Measurements from ENCODE around the gene STAM.

STAM gene

DNA sequence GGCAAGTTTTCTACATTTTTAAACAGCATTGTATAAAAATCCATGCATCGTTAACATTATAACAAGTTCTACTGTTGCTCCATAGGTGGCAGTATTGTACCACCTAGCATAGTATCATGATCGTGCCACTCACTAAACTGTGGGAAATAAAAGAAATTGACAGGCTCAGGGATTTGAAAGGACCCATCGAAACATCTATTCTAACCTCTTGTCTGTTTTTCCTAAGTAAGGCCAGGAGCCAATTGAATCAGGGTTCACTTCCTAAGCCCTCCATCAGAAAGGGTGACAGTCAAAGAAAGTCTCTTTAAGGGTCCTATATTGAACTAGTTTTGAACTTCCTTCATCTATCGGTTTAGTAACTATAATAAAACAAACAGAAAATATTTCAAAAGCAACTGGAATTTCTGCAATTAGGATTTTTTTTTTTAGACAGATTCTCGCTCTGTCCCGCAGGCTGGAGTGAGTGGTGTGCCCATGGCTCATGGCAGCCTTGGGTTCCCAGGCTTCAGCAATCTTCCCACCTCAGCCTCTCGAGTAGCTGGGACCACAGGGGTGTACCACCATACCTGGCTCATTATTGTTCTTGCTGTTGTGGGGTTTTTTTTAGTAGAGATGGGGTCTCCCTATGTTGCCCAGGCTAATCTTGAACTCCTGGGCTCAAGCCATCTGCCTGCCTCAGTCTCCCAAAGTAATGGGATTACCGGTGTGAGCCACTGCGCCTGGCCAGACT is 36.2 kb upstream of the STAM start:
- TF ChIP-seq, protein P1, sequence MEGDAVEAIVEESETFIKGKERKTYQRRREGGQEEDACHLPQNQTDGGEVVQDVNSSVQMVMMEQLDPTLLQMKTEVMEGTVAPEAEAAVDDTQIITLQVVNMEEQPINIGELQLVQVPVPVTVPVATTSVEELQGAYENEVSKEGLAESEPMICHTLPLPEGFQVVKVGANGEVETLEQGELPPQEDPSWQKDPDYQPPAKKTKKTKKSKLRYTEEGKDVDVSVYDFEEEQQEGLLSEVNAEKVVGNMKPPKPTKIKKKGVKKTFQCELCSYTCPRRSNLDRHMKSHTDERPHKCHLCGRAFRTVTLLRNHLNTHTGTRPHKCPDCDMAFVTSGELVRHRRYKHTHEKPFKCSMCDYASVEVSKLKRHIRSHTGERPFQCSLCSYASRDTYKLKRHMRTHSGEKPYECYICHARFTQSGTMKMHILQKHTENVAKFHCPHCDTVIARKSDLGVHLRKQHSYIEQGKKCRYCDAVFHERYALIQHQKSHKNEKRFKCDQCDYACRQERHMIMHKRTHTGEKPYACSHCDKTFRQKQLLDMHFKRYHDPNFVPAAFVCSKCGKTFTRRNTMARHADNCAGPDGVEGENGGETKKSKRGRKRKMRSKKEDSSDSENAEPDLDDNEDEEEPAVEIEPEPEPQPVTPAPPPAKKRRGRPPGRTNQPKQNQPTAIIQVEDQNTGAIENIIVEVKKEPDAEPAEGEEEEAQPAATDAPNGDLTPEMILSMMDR (IDR thresholded peaks at IDR 0.05; ENCODE audit: low read length, missing control alignments) = peak; percentile 82
- DNase-seq (ENCODE audit: low read depth) = peak; percentile 76
- no peak overlapping the region for H3K4me3 ChIP-seq (replicated peaks; ENCODE audit: low read depth, low read length)

DNA sequence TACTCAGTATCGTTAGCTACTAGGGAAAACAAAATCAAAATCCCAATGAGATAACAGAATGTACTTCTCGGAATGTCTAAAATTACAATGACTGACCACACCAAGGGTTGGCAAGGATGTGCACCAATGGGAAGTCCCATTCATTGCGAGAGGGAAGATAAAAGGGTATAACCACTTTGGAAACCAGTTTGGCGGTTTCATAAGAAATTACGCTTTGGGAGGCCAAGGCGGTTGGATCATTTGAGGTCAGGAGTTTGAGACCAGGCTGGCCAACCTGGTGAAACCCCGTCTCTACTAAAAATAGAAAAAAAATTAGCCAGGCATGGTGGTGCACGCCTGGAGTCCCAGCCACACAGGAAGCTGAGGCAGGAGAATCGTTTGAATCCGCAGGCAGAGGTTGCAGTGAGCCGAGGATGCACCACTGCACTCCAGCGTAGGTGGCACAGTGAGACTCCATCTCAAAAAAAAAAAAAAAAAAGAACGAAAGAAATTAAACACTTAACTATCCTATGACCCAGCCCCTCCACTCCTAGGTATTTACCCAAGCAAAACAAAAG is 34.4 kb upstream of the STAM start:
- H3K4me3 ChIP-seq (replicated peaks; ENCODE audit: low read depth, low read length) = no peak overlapping the region
- no peak for DNase-seq (ENCODE audit: low read depth)
- TF ChIP-seq, protein P1 (IDR thresholded peaks at IDR 0.05; ENCODE audit: low read length, missing control alignments) = no peak

DNA sequence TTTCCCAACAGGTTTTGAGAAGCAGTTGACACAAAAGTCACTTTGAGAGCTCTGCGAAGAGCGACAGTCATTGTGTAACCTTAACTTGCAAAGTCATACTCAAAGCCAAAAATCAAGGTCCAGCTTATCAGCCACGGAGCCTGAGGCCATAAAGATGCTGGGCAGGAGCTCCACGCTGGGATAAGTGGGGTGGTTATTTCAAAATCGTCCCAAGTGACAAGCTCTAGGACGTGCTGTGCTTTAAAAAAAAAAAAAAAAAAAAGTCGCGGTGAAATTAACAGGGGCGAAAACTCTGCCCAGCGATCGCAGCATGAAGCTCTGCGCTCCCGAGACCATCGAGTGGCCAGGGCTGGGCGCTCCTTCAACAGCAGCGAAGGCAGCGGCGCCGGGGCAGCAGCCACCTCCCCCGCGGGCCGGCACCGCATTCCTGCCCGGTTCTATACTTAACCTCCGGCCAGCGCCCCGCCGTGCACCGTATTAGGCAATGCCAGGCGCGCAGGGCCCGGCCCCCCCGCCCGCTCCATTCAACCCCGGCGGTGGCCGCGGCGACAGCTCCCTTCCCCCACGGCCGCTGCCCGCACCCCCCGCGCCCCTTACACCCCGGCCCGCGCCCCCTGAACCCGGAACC is 27.4 kb upstream of the STAM start:
- DNase-seq (ENCODE audit: low read depth) = peak; percentile 62
- TF ChIP-seq, protein P1 (IDR thresholded peaks at IDR 0.05; ENCODE audit: low read length, missing control alignments) = no peak
- H3K4me3 ChIP-seq (replicated peaks; ENCODE audit: low read depth, low read length) = peak overlapping the region; percentile 66

DNA sequence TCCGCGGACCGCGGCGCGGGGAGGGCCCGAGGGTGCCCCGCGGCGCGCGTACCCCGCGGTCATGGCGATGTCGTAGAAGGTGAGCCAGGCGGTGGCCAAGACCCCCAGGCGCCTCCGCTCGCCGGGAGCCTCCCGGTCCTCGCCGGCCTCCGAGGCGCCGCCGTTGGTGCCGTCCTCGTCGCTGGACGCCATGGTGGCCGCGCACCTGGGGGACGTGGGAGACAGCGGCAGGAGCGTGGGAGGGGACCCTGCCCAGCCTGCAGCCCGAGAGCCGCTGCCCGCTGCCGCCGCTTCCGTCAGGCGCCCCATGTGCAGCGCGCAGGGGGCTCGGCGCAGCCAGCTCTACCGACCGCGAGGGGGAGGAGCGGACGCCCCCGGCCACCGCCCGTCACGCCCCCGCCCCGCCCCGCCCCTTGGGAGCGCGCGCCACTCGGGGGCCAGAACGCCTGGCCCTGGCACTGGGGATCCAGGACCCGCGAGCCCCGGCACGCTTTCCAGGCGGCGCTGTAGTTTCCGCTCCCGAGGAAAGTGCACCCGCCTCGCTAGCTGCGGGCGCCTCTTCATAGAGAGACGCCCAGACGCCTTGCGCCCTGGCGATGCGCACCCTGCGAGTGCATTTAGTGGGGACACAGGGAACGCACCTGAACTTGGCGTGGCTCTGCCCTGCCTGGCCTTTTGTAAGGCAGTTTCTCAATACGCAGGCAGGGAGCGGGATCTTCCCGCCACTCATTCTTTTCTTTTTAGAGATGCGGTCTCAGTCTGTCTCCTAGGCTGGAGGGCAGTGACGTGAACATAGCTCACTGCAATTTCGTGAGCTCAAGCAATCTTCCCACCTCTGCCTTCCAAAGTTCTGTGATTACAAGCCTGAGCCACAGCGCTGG is 26.7 kb upstream of the STAM start, which contains the start of gene HACD1:
Gene HACD1 (minus strand): TSS at position 344 of the 881 bp plus-strand sequence. CDS start 35 bp downstream, at position 309.
- peak; percentile 58 for DNase-seq (ENCODE audit: low read depth)
- TF ChIP-seq, protein P1 (IDR thresholded peaks at IDR 0.05; ENCODE audit: low read length, missing control alignments) = no peak
- peak within 1 kb of the TSS; percentile 66 for H3K4me3 ChIP-seq (replicated peaks; ENCODE audit: low read depth, low read length)

DNA sequence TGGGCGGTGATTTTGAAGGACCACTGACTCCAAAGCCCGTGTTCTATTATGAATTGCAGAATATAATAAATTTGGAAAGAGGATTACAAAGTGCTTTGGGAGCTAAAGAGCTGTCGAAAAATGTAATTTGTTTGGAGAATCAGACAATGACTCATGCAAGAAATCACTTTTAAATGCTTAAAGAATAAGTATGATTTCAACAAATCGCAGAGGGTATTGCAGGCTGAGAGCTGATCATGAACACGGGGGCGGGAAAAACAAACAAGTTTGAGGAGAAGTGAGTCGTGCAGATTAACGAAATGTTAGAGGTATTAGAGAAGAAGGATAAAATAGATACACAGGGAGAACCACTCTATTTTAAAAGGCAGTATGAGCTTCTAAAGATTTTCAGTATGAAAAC is 21.9 kb upstream of the STAM start:
- TF ChIP-seq, protein P1 (IDR thresholded peaks at IDR 0.05; ENCODE audit: low read length, missing control alignments) = no peak
- no peak overlapping the region for H3K4me3 ChIP-seq (replicated peaks; ENCODE audit: low read depth, low read length)
- DNase-seq (ENCODE audit: low read depth) = no peak

DNA sequence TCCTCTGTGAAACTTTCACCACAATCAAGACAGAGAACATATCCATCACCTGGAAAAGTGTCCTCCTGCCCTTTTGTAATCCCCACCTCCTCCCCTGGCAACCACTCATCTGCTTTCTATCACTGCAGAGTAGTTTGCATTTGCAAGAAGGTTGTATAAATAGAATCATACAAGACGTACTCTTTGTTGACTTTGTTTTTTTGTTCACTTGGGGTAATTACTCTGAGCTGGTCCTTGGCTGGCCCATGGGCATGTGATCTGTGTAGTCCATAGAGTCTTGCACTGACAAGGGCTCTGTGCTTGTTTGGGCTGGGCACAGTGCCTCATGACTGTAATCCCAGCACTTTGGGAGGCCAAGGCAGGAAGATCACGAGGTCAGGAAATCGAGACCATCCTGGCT is 19.0 kb upstream of the STAM start:
- DNase-seq (ENCODE audit: low read depth) = no peak
- H3K4me3 ChIP-seq (replicated peaks; ENCODE audit: low read depth, low read length) = no peak overlapping the region
- TF ChIP-seq, protein P1 (IDR thresholded peaks at IDR 0.05; ENCODE audit: low read length, missing control alignments) = no peak
